ENCODE measurements around the gene TAF9B.
"Not testable (repeated sequence)": the region's sequence is repeated elsewhere in the genome, so short reads cannot be mapped to it uniquely, and the experiment has no call there.

The TAF9B gene

GRCh38 chrX:78140206-78140605, 756 bp upstream of the TAF9B start:
- H3K4me3 ChIP-seq (ENCODE audit: low read depth, low read length), result peak overlapping the region; percentile 75
- DNase-seq (ENCODE audit: low read depth), result no peak
- TF ChIP-seq CTCF (IDR thresholded peaks at IDR 0.05; ENCODE audit: insufficient read depth, low read depth, low read length, missing control alignments), result no peak

GRCh38 chrX:78133238-78133960, 6.1 kb downstream of the TAF9B start:
- H3K4me3 ChIP-seq (ENCODE audit: low read depth, low read length), result no peak overlapping the region
- no peak for TF ChIP-seq CTCF (IDR thresholded peaks at IDR 0.05; ENCODE audit: insufficient read depth, low read depth, low read length, missing control alignments)
- DNase-seq (ENCODE audit: low read depth), result no peak

- no peak for DNase-seq (ENCODE audit: low read depth)
- TF ChIP-seq CTCF (IDR thresholded peaks at IDR 0.05; ENCODE audit: insufficient read depth, low read depth, low read length, missing control alignments), result no peak
- H3K4me3 ChIP-seq (ENCODE audit: low read depth, low read length), result no peak overlapping the region
These were observed 8.3 kb downstream of the TAF9B start for GRCh38 chrX:78131117-78131516.

GRCh38 chrX:78130396-78130795, 9.1 kb downstream of the TAF9B start:
- H3K4me3 ChIP-seq (ENCODE audit: low read depth, low read length), result no peak overlapping the region
- no peak for DNase-seq (ENCODE audit: low read depth)
- no peak for TF ChIP-seq CTCF (IDR thresholded peaks at IDR 0.05; ENCODE audit: insufficient read depth, low read depth, low read length, missing control alignments)

- DNase-seq (ENCODE audit: low read depth), result no peak
- TF ChIP-seq CTCF (IDR thresholded peaks at IDR 0.05; ENCODE audit: insufficient read depth, low read depth, low read length, missing control alignments), result no peak
These were observed 9.7 kb downstream of the TAF9B start for GRCh38 chrX:78129714-78130113.

GRCh38 chrX:78125781-78126180, 13.7 kb downstream of the TAF9B start:
- DNase-seq (ENCODE audit: low read depth), result not testable (repeated sequence)

More at GRCh38 chrX:78129714-78130113, 9.7 kb downstream of the TAF9B start:
- no peak overlapping the region for H3K4me3 ChIP-seq (ENCODE audit: low read depth, low read length)

GRCh38 chrX:78125148-78125547, 14.3 kb downstream of the TAF9B start:
- no peak for TF ChIP-seq CTCF (IDR thresholded peaks at IDR 0.05; ENCODE audit: insufficient read depth, low read depth, low read length, missing control alignments)
- no peak overlapping the region for H3K4me3 ChIP-seq (ENCODE audit: low read depth, low read length)
- no peak for DNase-seq (ENCODE audit: low read depth)

More at GRCh38 chrX:78125781-78126180, 13.7 kb downstream of the TAF9B start:
- H3K4me3 ChIP-seq (ENCODE audit: low read depth, low read length), result not testable (repeated sequence)
